Activated CD8-positive, alpha-beta T cell treated with anti-CD3 and anti-CD28 coated beads for 36 hours (primary cell): ENCODE measurements around the gene PDCD2L. TPM values are rescaled to one million over a fixed set of nuclear protein-coding genes. Genes with fewer than 3 reads are reported as not detected.
A peak's percentile ranks its signal among the peaks of the same experiment; 100 is the strongest.
"Not testable (repeated sequence)": the region's sequence is repeated elsewhere in the genome, so short reads cannot be mapped to it uniquely, and the experiment has no call there.

Experiments
- ATAC-seq: fragments of 200-7000 bp; cut with Tn5 transposase; one replicate; pipeline ENCODE4 v1.10.0; 2021; ENCODE audit warnings: mild to moderate bottlenecking, moderate library complexity
- CTCF ChIA-PET: fragments of 350-600 bp; sonication (Branson Sonifier 250); formaldehyde crosslinking; loops from one replicate; lab custom pipeline; 2021; ENCODE audit warnings: antibody characterized with exemption; lab: Charles Lee
- POLR2A ChIA-PET: fragments of 350-600 bp; sonication (Branson Sonifier 250); formaldehyde crosslinking; loops from one replicate; lab custom pipeline; 2021; ENCODE audit warnings: antibody characterized with exemption; lab: Charles Lee
- DNase-seq: peaks from one replicate; pipeline ENCODE4 v3.0.0-alpha.2; 2020
- H3K27ac Mint-ChIP-seq: one replicate; pipeline ENCODE4 v1.8.0; 2021; ENCODE audit warnings: mild to moderate bottlenecking, mixed read lengths
- H3K27me3 Mint-ChIP-seq: one replicate; pipeline ENCODE4 v1.8.0; 2021; ENCODE audit warnings: mixed read lengths
- H3K36me3 Mint-ChIP-seq: one replicate; pipeline ENCODE4 v1.8.0; 2021; ENCODE audit warnings: low read depth, mixed read lengths
- H3K4me1 Mint-ChIP-seq: one replicate; pipeline ENCODE4 v1.8.0; 2021; ENCODE audit warnings: low read depth, mixed read lengths
- H3K4me3 Mint-ChIP-seq: one replicate; pipeline ENCODE4 v1.8.0; 2021; ENCODE audit warnings: mild to moderate bottlenecking, moderate library complexity, mixed read lengths
- H3K9me3 Mint-ChIP-seq: one replicate; pipeline ENCODE4 v1.8.0; 2021; ENCODE audit warnings: mixed read lengths
- CTCF ChIP-seq: fragments of 200-600 bp; IDR thresholded peaks from one replicate; pipeline ENCODE4 v1.8.0; 2022; ENCODE audit warnings: antibody characterized with exemption, mild to moderate bottlenecking
- intact Hi-C: fragments of 100-400 bp; cut with micrococcal nuclease; formaldehyde crosslinking; loops from one replicate; pipeline ENCODE4 v1.10.0; 2022
- total RNA-seq, 2 experiments: library from RNA; stranded (reverse); gene quantifications; one replicate each; pipeline ENCODE4 v1.2.3, GENCODE V29; 2021

The PDCD2L gene
- total RNA-seq, 2 experiments from 2014 or later: 39.9 to 42.1 TPM

GRCh38 chr19:34457446-34457845 is 53.2 kb downstream of the PDCD2L start:
- intact Hi-C loops: no loop called here
- DNase-seq (no peak), ATAC-seq (no peak)
- Mint-ChIP-seq H3K27ac (no peak overlapping the region), H3K4me1 (peaks cover 9% of the 10 kb centered on the region), H3K9me3 (no peaks in the 10 kb centered on the region), H3K4me3 (no peak overlapping the region), H3K36me3 (peaks cover 65% of the 10 kb centered on the region), H3K27me3 (no peaks in the 10 kb centered on the region)
- POLR2A ChIA-PET: no interaction called here
- no peak for TF ChIP-seq CTCF
- CTCF ChIA-PET: interaction anchor here (1.6 kb wide), 1 partner anchor 27 kb away, joined by 3 read pairs; no protein-coding TSS in a partner anchor

- Mint-ChIP-seq H3K4me3 (no peak overlapping the region), H3K36me3 (peaks cover 65% of the 10 kb centered on the region), H3K9me3 (no peaks in the 10 kb centered on the region), H3K27ac (no peak overlapping the region), H3K27me3 (no peaks in the 10 kb centered on the region), H3K4me1 (peaks cover 9% of the 10 kb centered on the region)
- no peak for TF ChIP-seq CTCF
- DNase-seq (no peak), ATAC-seq (no peak)
- ChIA-PET CTCF (interaction anchor here (1.3 to 1.6 kb wide), 2 partner anchors 28 to 35 kb away, joined by 3 read pairs; no protein-coding TSS in a partner anchor), POLR2A (interaction anchor here (1.9 kb wide), 1 partner anchor 12 kb away, joined by 5 read pairs; no protein-coding TSS in a partner anchor)
- intact Hi-C loops: no loop called here
Observed at GRCh38 chr19:34458677-34459076, 54.5 kb downstream of the PDCD2L start.

GRCh38 chr19:34459614-34460013 is 55.4 kb downstream of the PDCD2L start:
- POLR2A ChIA-PET: interaction anchor here (1.0 to 1.9 kb wide), 4 partner anchors 11 to 32 kb away, joined by 3 to 5 read pairs (median 3); partner anchors contain the start of gene UBA2
- no peak for DNase-seq
- Mint-ChIP-seq H3K4me3 (no peak overlapping the region), H3K9me3 (no peaks in the 10 kb centered on the region), H3K4me1 (peaks cover 5% of the 10 kb centered on the region), H3K27ac (no peak overlapping the region), H3K27me3 (no peaks in the 10 kb centered on the region), H3K36me3 (peaks cover 62% of the 10 kb centered on the region)
- CTCF ChIA-PET: interaction anchor here (0.9 to 3.0 kb wide), 3 partner anchors 12 to 36 kb away, joined by 3 to 12 read pairs (median 3); no protein-coding TSS in a partner anchor
- intact Hi-C loops: no loop called here
- no peak for TF ChIP-seq CTCF
- ATAC-seq: no peak

- Mint-ChIP-seq H3K36me3 (peaks cover 65% of the 10 kb centered on the region), H3K4me1 (peaks cover 1% of the 10 kb centered on the region), H3K27ac (peak overlapping the region; percentile 21), H3K9me3 (no peaks in the 10 kb centered on the region), H3K27me3 (no peaks in the 10 kb centered on the region), H3K4me3 (no peak overlapping the region)
- TF ChIP-seq CTCF: no peak
- POLR2A ChIA-PET: no interaction called here
- intact Hi-C loops: no loop called here
- CTCF ChIA-PET: interaction anchor here (3.0 kb wide), 1 partner anchor 10 kb away, joined by 12 read pairs; no protein-coding TSS in a partner anchor
- no peak for DNase-seq
- ATAC-seq: no peak
Observed at GRCh38 chr19:34461375-34462100, 57.3 kb downstream of the PDCD2L start.

GRCh38 chr19:34464785-34465184 is 60.6 kb downstream of the PDCD2L start:
- peaks cover 62% of the 10 kb centered on the region for H3K36me3 Mint-ChIP-seq
- H3K27me3 Mint-ChIP-seq, H3K9me3 Mint-ChIP-seq, H3K4me3 Mint-ChIP-seq, DNase-seq, H3K4me1 Mint-ChIP-seq, ATAC-seq, POLR2A ChIA-PET, intact Hi-C loops, H3K27ac Mint-ChIP-seq: not testable (repeated sequence)
- CTCF ChIA-PET: interaction anchor here (1.5 kb wide), 1 partner anchor 36 kb away, joined by 5 read pairs; no protein-coding TSS in a partner anchor
